Superior temporal gyrus (tissue), 1 donor: ENCODE results near the gene MRPL52.
A peak's percentile ranks its signal among the peaks of the same experiment; 100 is the strongest.
"Not testable (repeated sequence)": the region's sequence is repeated elsewhere in the genome, so short reads cannot be mapped to it uniquely, and the experiment has no call there.

Experiments used
- DNase-seq: peaks from one replicate; pipeline ENCODE4 v3.0.0-alpha.2; 2016; ENCODE audit errors: extremely low spot score

MRPL52 gene

DNA sequence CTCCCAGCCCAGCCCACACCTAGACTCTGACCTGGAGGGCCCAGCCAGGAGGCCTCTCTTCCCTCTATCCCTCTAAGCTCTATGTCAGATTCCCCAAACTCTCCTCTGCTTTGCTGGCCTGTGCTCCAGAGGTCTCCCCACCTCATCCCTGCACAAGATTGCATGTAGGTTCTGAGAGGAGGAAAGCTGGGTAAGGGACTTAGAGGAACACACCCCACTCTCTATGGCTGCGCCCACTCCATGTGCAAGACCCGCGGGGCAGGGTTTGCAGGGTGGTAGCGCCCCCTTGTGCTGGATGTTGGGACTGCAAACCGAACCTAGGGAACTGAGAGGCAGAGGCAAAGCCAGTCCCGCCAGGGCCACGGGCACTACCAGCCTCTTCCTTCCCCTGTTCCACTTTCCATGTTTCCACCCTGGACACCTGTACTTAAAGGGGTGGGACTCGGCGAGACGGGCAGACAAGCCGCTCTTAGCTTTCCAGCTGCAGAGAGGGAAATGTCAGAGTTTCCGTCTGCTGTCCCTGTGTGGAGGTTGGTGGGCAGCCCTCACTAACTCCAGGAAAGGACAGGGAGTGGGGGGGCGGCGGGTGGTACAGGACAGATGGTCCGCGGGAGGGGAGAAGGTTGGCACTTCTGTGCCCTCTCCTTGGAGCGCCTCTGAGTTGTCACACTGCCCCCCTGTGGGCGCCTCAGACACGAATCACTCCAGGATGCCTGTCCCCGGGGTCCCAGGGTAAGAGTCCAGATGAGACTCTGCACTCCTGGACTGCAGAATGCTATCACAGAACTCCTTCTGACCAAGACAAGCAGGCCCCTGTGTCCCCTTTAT is 23.5 kb downstream of the MRPL52 start:
- DNase-seq = peak; percentile 87

- DNase-seq = not testable (repeated sequence)
These were observed 24.6 kb downstream of the MRPL52 start for GRCh38 chr14:22854296-22854695.

DNA sequence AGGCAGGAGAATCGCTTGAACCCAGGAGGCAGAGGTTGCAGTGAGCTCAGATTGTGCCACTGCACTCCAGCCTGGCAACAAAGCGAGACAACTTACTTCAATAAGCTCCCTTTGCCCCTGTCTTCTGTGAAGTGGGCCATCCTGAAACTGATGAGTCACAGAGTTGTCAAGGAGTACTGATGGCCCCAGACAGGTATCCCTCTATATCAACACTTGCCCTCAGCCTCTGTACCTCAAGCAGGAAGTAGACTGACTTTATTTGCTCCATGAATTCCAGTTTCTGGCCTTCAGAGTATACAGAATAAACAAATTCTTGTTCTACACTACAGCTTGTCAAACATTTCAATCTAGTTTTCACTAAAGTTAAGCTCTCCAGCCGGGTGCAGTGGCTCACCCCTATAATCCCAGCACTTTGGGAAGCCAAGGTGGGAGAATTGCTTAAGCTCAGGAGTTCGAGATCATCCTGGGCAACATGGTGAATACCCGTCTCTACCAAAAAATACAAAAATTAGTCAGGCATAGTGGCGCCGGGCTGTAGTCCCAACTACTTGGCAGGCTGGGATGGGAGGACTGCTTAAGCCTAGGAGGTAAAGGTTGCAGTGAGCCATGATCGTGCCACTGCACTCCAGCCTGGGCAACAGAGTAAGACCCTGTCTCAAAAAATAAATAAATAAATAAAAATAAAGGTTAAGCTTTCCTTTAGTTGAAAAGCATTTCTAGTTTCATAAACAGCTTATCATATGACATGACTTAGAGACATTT is 25.5 kb downstream of the MRPL52 start:
- DNase-seq = no peak

DNA sequence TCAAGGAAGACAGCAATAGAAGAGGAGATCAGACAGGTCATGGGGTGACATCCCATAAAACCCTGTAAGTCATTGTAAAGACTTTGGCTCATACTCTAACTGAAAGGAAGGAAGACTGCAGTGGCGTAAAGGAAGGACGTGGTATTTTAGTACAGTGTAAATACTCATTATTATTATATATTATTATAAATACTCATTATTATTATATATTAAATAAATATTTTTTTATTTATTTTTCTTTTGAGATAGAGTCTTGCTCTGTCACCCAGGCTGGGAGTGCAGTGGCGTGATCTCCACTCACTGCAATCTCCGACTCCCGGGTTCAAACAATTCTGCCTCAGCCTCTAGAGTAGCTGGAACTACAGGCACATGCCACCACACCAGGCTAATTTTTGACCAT is 26.7 kb downstream of the MRPL52 start:
- no peak for DNase-seq

GRCh38 chr14:22860377-22860776 is 30.7 kb downstream of the MRPL52 start:
- DNase-seq = not testable (repeated sequence)

- DNase-seq = no peak
These were observed 32.0 kb downstream of the MRPL52 start for GRCh38 chr14:22861651-22862050.

GRCh38 chr14:22864979-22865378 is 35.3 kb downstream of the MRPL52 start:
- no peak for DNase-seq

DNA sequence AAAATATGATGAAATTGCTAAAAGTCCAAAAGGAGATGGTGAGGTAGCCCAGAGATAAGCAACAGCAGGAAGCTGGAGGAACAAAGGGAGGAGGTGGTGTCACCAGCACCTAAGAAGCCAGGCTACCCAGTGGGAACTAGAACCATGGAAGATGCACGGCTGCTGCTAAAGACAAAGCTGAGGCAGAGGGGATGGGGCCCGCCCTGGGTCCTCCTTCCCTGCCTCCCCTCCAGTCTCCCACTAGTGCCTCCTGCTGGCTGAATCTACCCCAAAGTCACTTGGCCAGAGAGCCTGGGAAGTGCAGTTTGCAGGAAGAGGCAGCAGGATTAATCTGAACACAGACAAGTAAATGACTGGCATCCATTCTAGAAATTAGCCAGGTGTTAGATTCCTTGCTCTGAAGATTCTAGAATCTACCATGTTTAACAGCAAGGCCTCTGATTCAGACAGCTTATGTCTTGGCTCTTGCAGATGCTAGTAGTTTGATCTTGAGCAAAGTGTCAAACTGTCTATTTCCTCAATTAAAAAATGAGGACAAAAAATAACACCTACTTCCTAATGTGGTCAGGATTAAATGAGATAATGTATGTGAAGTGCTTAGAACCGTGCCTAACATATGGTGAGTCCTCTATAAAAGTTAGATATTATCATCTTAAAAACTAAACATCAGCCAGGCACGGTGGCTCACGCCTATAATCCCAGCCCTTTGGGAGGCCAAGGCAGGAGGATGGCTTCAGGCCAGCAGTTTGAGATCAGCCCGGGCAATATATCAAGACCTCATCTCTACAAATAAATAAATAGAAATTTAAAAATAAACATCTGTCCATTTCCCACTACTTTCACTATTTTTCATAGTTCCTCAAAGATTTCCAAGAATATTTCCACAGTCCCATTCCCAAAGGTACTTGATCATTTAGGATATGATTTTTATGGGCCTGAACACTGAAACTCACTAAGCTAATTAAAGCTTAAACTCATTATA is 36.0 kb downstream of the MRPL52 start:
- DNase-seq = no peak

DNA sequence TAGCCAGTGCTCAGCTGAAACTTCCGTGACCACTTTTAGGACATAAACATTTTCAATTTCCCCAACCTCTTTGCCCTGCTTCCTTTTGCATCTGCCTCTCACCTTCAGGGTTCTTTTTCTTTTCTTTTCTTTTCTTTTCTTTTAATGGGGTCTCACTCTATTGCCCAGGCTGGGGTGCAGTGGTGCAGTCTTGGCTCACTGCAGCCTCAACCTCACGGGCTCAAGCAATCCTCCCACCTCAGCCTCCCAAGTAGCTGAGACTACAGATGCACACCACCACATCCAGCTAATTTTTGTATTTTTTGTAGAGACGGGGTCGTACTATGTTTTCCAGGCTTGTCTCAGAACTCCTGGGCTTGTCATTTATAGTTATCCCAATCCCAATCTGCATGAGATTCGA is 37.2 kb downstream of the MRPL52 start:
- no peak for DNase-seq

DNA sequence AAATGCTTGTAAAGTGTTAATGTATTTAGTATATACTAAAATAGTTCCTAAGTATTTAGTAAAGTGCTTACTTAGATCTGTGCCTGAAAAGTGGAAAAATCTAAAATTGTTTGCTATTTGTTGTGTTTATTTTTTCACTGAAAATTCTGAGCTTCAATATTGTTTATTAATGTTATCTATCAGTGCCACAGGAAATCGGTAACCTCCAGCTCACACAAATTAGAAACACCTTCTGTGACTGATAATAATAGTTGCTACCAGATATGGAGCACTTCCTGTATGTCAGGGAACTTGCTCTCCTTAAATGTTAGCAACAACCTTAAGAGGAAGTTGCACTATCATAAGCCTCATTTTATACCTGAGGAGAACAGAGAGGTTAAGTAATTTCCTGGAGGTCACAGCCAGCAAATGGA is 41.1 kb downstream of the MRPL52 start:
- no peak for DNase-seq

- DNase-seq = peak; percentile 91
These were observed 41.7 kb downstream of the MRPL52 start, which contains the start of gene LRP10 for GRCh38 chr14:22871224-22872032. Gene LRP10, plus strand, starts transcription at chr14:22871740. Its CDS starts 564 bp downstream, at chr14:22872304.

DNA sequence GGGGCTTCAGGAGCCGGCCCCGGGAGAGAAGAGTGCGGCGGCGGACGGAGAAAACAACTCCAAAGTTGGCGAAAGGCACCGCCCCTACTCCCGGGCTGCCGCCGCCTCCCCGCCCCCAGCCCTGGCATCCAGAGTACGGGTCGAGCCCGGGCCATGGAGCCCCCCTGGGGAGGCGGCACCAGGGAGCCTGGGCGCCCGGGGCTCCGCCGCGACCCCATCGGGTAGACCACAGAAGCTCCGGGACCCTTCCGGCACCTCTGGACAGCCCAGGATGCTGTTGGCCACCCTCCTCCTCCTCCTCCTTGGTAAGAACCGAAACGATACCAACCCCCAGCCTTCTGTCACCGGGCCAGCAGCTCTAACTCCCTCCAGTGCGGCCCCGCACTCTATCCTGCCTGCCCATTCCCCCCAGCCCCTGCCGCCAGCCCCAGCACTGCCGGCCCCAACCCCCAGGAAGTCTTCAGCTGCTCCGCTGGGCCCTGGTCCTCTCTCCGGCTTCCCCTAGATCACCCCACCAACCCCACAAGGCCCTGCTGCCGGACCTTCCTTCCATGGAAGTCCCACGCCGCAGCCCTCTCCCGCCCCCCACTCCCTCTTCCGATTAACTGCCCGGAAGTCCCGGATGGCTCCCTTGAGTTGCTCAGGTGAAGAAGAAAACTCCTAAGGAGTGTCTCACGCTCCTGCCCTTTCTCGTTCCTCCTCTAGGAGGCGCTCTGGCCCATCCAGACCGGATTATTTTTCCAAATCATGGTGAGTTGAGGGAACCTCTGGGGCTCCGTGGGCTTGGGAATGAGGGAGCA is 42.5 kb downstream of the MRPL52 start:
- peak; percentile 84 for DNase-seq

DNA sequence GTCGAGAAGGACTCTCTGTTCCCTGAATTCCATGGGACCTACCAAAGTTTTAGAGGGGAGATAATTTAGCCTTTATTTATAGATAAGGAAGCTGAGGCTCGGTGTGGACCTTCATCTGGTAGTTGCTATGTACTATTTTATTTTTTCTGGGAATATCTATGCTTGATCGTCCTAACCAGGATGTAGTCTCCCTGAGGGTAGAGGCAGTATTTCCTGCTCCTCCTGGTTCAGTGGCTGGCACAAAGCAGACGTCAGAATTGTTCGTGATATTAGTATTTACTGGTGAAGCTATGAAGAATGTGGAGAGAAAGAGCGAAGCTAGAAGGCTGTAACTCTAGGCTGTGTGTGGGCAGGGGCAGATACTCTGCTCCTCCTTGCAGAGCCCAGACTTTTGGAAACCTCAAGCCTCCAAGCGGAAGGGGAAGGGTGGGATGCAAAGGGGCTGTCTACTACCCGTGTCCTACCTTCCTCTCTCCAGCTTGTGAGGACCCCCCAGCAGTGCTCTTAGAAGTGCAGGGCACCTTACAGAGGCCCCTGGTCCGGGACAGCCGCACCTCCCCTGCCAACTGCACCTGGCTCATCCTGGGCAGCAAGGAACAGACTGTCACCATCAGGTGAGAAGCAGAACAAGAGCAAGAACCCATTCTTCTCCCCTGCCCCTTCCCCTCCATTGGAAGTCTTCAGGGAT is 43.3 kb downstream of the MRPL52 start:
- DNase-seq = no peak

- no peak for DNase-seq
These were observed 45.5 kb downstream of the MRPL52 start for GRCh38 chr14:22875003-22875747.

DNA sequence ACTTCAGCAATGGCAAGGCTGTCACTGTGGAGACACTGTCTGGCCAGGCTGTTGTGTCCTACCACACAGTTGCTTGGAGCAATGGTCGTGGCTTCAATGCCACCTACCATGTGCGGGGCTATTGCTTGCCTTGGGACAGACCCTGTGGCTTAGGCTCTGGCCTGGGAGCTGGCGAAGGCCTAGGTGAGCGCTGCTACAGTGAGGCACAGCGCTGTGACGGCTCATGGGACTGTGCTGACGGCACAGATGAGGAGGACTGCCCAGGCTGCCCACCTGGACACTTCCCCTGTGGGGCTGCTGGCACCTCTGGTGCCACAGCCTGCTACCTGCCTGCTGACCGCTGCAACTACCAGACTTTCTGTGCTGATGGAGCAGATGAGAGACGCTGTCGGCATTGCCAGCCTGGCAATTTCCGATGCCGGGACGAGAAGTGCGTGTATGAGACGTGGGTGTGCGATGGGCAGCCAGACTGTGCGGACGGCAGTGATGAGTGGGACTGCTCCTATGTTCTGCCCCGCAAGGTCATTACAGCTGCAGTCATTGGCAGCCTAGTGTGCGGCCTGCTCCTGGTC is 46.1 kb downstream of the MRPL52 start:
- no peak for DNase-seq

GRCh38 chr14:22877000-22877501 is 47.4 kb downstream of the MRPL52 start:
- no peak for DNase-seq

GRCh38 chr14:22878271-22879246 is 48.9 kb downstream of the MRPL52 start:
- DNase-seq = no peak
